K562 treated with DMSO at 1 percent for 48 hours (cell line): Measurements from ENCODE around the gene CEP152. TPM values are rescaled to one million over a fixed set of nuclear protein-coding genes. Genes with fewer than 3 reads are reported as not detected.

Experiments used
- total RNA-seq: library from RNA; unstranded; fragments of 300-600 nt; gene quantifications from 2 replicates; pipeline ENCODE4 v1.2.3, GENCODE V29; 2022; ENCODE audit warnings: low replicate concordance; ENCODE audit errors: extremely low read depth

Gene CEP152
- total RNA-seq: not detected in 2 replicates

GRCh38 chr15:48810414-48811324 lies at the start of gene CEP152:
Gene CEP152 (minus strand): TSS chr15:48811069. CDS start chr15:48805649, 5,420 bp downstream.

Other genes with a start within 250 kb of the CEP152 start
- gene FBN1, start 165.4 kb downstream of the CEP152 start, total RNA-seq: not detected in 2 replicates
- not detected in 2 replicates for gene EID1, start 67.1 kb upstream of the CEP152 start, total RNA-seq
- not detected in 2 replicates for gene SHC4, start 152.8 kb upstream of the CEP152 start, total RNA-seq
- not detected in 2 replicates for gene SECISBP2L, start 235.4 kb upstream of the CEP152 start, total RNA-seq